ENCODE measurements around the gene PPP3CA. TPM values are rescaled to one million over a fixed set of nuclear protein-coding genes. Genes with fewer than 3 reads are reported as not detected.

The PPP3CA gene
- total RNA-seq, 2 donors from 2014 or later = 14.6 to 20.5 TPM

DNA sequence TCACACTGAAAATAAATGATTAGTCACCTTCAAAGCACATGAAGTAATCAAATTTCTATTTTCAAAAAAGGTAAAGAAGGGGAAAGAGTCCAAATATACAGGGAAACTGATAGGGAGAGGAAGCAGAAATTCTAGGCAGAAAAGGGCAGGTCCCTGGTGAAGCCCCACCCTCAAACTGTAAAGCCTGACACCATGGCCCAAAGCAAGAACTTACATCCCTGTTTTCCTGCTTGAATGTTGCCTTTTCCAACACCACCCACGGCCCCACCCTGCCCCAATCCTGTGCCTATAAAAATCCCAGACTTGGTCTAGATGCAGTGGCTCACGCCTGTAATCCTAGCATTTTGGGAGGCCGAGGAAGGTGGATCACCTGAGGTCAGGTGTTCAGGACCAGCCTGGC is 361.8 kb downstream of the PPP3CA start:
- Mint-ChIP-seq H3K27ac (no peak overlapping the region), H3K4me3 (no peak overlapping the region), H3K27me3 (no peaks in the 10 kb centered on the region), H3K36me3 (ENCODE audit: low read depth) (no peaks in the 10 kb centered on the region), H3K9me3 (no peaks in the 10 kb centered on the region), H3K4me1 (no peaks in the 10 kb centered on the region)
- no peak for ATAC-seq (replicated peaks)

DNA sequence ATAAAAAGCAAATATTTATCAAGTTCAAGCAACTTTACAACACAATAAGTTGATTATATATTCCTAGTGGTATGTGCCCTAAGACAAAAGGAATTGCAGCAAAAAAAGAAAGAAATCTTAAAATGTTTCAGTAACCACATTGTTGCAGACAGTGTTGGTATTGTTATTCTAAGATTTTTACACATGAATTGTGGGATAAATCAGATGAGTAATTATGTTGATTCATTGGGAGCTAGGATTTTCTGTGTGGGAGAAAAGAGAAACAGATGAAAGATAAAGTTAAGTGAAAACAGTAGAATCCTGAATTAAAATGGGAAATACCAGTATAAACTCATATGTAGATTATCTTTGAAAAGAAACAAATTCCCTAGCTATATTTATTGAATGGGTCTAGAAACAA is 362.4 kb downstream of the PPP3CA start:
- Mint-ChIP-seq H3K27ac (no peak overlapping the region), H3K27me3 (no peaks in the 10 kb centered on the region), H3K4me3 (no peak overlapping the region), H3K36me3 (ENCODE audit: low read depth) (no peaks in the 10 kb centered on the region), H3K9me3 (no peaks in the 10 kb centered on the region), H3K4me1 (no peaks in the 10 kb centered on the region)
- no peak for ATAC-seq (replicated peaks)

DNA sequence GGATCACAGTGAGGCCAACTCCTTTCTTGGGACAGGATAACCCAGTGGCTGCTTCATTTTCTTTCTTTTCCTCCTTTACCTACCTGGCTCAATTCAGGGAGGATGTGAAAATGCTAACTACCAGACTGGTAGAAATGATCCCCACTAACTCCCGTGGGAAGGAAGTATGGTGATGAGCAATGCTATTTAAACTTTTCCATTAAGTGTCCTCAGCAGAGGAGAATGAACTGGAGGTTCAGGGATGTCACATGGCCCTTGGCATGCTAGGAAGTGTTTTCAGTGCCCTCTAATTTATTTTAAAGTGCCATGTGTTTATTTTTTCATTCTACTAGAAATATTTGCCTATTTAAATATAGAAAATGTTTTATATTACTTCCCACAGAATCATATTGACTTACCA is 363.9 kb downstream of the PPP3CA start:
- no peaks in the 10 kb centered on the region for H3K27me3 Mint-ChIP-seq
- no peaks in the 10 kb centered on the region for H3K9me3 Mint-ChIP-seq
- H3K4me3 Mint-ChIP-seq = no peak overlapping the region
- no peaks in the 10 kb centered on the region for H3K4me1 Mint-ChIP-seq
- no peaks in the 10 kb centered on the region for H3K36me3 Mint-ChIP-seq (ENCODE audit: low read depth)
- ATAC-seq (replicated peaks) = no peak
- no peak overlapping the region for H3K27ac Mint-ChIP-seq

DNA sequence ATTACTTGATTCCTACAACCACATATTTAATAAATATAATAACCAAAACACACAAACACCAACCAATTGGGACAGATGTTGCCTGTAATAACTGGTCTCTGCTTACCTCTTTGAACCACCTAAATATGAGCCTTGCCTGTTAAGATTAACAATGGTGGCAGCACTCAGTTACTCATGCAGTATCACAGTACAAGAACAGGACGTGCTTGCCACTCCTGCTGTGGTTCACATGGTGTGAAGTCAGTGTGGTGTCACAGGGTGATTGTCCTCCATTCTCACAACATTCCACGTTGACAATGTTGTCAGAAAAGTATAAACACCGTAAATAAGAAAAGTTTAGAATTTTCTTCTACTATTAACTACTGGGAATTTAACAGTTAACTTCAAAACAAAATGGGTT is 365.0 kb downstream of the PPP3CA start:
- H3K36me3 Mint-ChIP-seq (ENCODE audit: low read depth) = no peaks in the 10 kb centered on the region
- H3K4me1 Mint-ChIP-seq = no peaks in the 10 kb centered on the region
- no peaks in the 10 kb centered on the region for H3K9me3 Mint-ChIP-seq
- no peak overlapping the region for H3K27ac Mint-ChIP-seq
- no peak overlapping the region for H3K4me3 Mint-ChIP-seq
- ATAC-seq (replicated peaks) = no peak
- no peaks in the 10 kb centered on the region for H3K27me3 Mint-ChIP-seq

DNA sequence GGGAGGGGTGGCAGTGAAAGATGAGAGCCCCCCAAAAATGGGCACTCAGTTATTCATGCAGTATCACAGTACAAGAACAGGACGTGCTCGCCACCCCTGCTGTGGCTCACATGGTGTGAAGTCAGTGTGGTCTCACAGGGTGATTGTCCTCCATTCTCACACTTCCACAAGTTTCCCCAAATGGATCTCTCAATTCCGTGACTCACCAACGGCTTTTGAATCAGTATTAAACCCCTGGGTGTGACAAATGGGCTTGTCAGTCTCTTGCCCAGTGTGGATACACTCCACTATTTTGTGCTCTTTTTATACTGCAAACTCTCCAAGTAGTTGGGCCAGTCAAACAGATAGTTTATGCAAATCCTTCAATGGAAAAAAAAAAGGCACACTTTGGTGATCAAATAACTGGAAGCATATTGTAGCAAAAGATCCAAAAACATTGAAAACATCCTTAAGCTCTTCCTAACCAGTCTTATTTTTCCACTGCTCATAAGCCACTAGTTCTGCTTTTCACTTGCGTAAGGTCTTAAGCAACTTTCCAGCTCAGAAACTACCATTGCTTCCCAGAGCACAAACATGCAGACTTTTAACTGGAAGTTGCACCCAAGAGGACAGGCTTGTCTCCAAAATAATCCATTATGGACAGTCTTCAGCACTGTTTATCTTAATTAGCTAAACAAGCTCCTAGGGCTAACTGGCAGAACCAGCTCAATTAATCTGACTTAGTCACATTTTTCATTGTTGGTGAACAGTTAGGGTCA is 365.7 kb downstream of the PPP3CA start:
- Mint-ChIP-seq H3K36me3 (ENCODE audit: low read depth) (no peaks in the 10 kb centered on the region), H3K4me3 (no peak overlapping the region), H3K9me3 (no peaks in the 10 kb centered on the region), H3K4me1 (no peaks in the 10 kb centered on the region), H3K27me3 (no peaks in the 10 kb centered on the region), H3K27ac (no peak overlapping the region)
- ATAC-seq (replicated peaks) = no peak

DNA sequence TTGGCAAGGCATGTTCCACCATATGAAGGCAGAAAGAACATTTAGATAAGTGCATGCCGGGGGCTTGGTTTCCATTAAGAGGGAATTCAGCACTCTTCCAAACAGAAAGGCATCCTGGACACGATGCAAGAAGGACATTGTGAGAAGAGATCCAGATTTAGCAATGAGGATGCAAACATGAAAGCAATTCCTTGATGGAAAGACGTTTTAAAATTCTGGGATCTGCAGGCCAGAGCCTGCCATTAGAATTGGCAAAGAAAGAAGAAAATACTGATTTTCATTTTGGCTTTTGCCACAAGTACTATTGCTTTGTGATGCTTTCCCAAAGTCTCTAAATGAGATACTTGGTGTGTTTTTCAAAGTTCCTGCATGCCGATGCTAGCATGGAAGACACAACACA is 367.6 kb downstream of the PPP3CA start:
- no peaks in the 10 kb centered on the region for H3K9me3 Mint-ChIP-seq
- H3K4me1 Mint-ChIP-seq = no peaks in the 10 kb centered on the region

DNA sequence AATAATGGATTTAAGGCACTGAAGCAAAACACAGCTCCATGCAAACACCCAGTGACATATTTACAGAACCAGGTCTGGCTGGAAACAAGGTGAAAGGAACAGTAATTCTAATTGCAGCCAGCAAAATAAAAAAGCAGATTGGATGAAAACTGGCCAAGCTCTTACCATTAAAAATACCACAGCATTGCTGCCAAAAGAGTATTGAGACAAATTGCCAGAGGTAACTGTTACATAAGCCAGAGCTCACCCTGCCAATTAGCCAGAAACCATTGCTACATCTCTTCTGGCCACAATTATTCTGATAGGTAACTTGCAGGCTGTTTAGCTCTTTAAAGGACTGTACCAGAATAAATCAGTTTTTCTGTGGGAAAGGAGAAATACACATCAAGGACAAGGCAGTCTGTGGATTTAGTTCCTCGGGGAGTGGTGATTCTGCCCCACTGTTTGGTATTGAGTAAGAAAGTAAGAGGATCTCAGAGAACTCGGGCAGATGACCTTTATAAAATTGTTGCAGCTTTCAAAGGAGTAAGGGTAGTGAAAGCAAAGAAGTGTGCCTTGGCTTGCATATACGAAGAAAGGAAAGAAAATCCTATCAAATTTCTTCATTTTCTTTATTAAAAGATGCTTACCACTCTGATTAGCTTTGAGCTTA is 369.5 kb downstream of the PPP3CA start:
- H3K27ac Mint-ChIP-seq = no peak overlapping the region
- no peak for ATAC-seq (replicated peaks)
- H3K27me3 Mint-ChIP-seq = no peaks in the 10 kb centered on the region
- no peaks in the 10 kb centered on the region for H3K4me1 Mint-ChIP-seq
- no peaks in the 10 kb centered on the region for H3K9me3 Mint-ChIP-seq
- H3K4me3 Mint-ChIP-seq = no peak overlapping the region
- no peaks in the 10 kb centered on the region for H3K36me3 Mint-ChIP-seq (ENCODE audit: low read depth)

More for the DNA sequence above, 367.6 kb downstream of the PPP3CA start:
- Mint-ChIP-seq H3K36me3 (ENCODE audit: low read depth) (no peaks in the 10 kb centered on the region), H3K27me3 (no peaks in the 10 kb centered on the region), H3K27ac (no peak overlapping the region), H3K4me3 (no peak overlapping the region)
- ATAC-seq (replicated peaks) = no peak

DNA sequence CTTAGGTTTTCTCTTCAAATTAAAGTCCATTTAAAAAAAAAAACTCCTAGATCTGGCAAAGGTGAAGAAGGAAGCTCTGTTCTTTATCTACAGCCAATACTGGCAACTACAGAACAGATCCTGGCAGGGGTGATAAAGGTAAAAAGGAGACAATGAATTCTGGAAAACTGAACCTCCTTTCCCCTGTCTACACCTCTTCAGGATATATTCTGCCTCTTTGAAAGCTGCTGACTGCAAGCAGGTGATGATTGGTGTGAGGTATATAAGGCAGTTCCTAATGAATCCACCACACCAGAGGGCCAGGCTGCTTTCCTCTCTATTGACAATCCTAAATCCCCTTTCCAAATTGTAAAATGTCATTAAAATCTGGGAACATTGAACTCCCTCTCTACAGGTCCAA is 370.1 kb downstream of the PPP3CA start:
- ATAC-seq (replicated peaks) = no peak
- H3K9me3 Mint-ChIP-seq = no peaks in the 10 kb centered on the region
- H3K36me3 Mint-ChIP-seq (ENCODE audit: low read depth) = no peaks in the 10 kb centered on the region
- no peaks in the 10 kb centered on the region for H3K4me1 Mint-ChIP-seq
- no peak overlapping the region for H3K27ac Mint-ChIP-seq
- H3K27me3 Mint-ChIP-seq = no peaks in the 10 kb centered on the region
- H3K4me3 Mint-ChIP-seq = no peak overlapping the region
